ENCODE measurements around the gene IPO11.

Gene IPO11

DNA sequence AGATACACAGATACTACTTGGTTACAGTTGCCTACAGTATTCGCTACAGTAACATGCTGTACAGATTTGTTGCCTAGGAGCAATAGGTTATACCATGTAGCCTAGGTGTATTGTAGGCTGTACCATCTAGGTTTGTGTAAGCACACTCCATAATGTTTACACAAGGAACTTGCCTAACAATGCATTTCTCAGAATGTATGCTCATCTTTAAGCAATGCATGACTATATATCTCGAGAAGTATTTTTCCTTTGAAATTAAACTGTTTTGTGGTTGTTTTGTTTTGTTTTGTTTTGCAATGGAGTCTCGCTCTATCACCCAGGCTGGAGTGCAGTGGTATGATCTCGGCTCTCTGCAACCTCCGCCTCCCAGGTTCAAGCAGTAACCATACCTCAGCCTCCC is 191.4 kb downstream of the IPO11 start:
- H3K9ac ChIP-seq (ENCODE audit: low read length) = no peak overlapping the region
- H3K23ac ChIP-seq (ENCODE audit: low read length in 2 of 2) = no peak overlapping the region
- no peaks in the 10 kb centered on the region for H3K9me3 ChIP-seq (ENCODE audit: control insufficient read depth, low read length)
- H2AFZ ChIP-seq (ENCODE audit: low read depth, low read length) = no peak overlapping the region
- H3K79me1 ChIP-seq (replicated peaks; ENCODE audit: low read length, poor library complexity, severe bottlenecking) = peaks cover 4% of the 10 kb centered on the region
- 99% methylated on average over 5 of the region's 5 CpGs for WGBS
- no peak overlapping the region for H4K91ac ChIP-seq (ENCODE audit: low read length)
- peaks cover 4 to 26% of the 10 kb centered on the region in 2 experiments for H3K36me3 ChIP-seq (ENCODE audit: control insufficient read depth in 1 of 2, insufficient read depth in 2 of 2, low read depth in 1 of 2, low read length in 2 of 2)
- no peak overlapping the region for H2BK5ac ChIP-seq (ENCODE audit: low read depth, low read length, poor library complexity, severe bottlenecking)
- H3K4me1 ChIP-seq (ENCODE audit: control insufficient read depth, insufficient read depth, low read depth, low read length) = no peaks in the 10 kb centered on the region
- H3K27me3 ChIP-seq (ENCODE audit: control insufficient read depth in 1 of 2, insufficient read depth in 1 of 2, low read length in 2 of 2) = no peaks in the 10 kb centered on the region
- H3K4me2 ChIP-seq (ENCODE audit: low read length, poor library complexity, severe bottlenecking) = no peak overlapping the region
- no peak overlapping the region for H3K27ac ChIP-seq (ENCODE audit: low read length, poor library complexity, severe bottlenecking)
- H2BK12ac ChIP-seq (ENCODE audit: low read length in 2 of 2) = no peak overlapping the region
- no peak overlapping the region for H2BK120ac ChIP-seq (ENCODE audit: low read depth, low read length)
- peak; percentile 19 for DNase-seq
- no peak overlapping the region for H3K4me3 ChIP-seq (ENCODE audit: insufficient read depth in 1 of 2, low read depth in 1 of 2, low read length in 2 of 2)
- H2AK5ac ChIP-seq (ENCODE audit: low read length, severe bottlenecking) = no peak overlapping the region
- no peak overlapping the region for H4K8ac ChIP-seq (ENCODE audit: low read length)
- H3K18ac ChIP-seq (ENCODE audit: low read depth in 1 of 2, low read length in 2 of 2) = no peak overlapping the region
- no peak overlapping the region for H3K14ac ChIP-seq (ENCODE audit: low read length in 2 of 2)
- H2BK15ac ChIP-seq (ENCODE audit: low read depth, poor library complexity, severe bottlenecking) = no peak overlapping the region
- H3K4ac ChIP-seq (ENCODE audit: low read depth in 1 of 2, low read length in 2 of 2) = no peak overlapping the region

- no peak overlapping the region for H4K91ac ChIP-seq (ENCODE audit: low read length)
- H3K4me1 ChIP-seq (ENCODE audit: control insufficient read depth, insufficient read depth, low read depth, low read length) = no peaks in the 10 kb centered on the region
- no peak overlapping the region for H2BK15ac ChIP-seq (ENCODE audit: low read depth, poor library complexity, severe bottlenecking)
- H2BK5ac ChIP-seq (ENCODE audit: low read depth, low read length, poor library complexity, severe bottlenecking) = no peak overlapping the region
- H3K23ac ChIP-seq (ENCODE audit: low read length in 2 of 2) = no peak overlapping the region
- no peak overlapping the region for H3K9ac ChIP-seq (ENCODE audit: low read length)
- H2BK12ac ChIP-seq (ENCODE audit: low read length in 2 of 2) = no peak overlapping the region
- H3K36me3 ChIP-seq (ENCODE audit: control insufficient read depth in 1 of 2, insufficient read depth in 2 of 2, low read depth in 1 of 2, low read length in 2 of 2) = peaks cover 8 to 20% of the 10 kb centered on the region in 2 experiments
- peaks cover 4% of the 10 kb centered on the region for H3K79me1 ChIP-seq (replicated peaks; ENCODE audit: low read length, poor library complexity, severe bottlenecking)
- H4K8ac ChIP-seq (ENCODE audit: low read length) = no peak overlapping the region
- H3K9me3 ChIP-seq (ENCODE audit: control insufficient read depth, low read length) = no peaks in the 10 kb centered on the region
- no peaks in the 10 kb centered on the region for H3K27me3 ChIP-seq (ENCODE audit: control insufficient read depth in 1 of 2, insufficient read depth in 1 of 2, low read length in 2 of 2)
- H3K4ac ChIP-seq (ENCODE audit: low read depth in 1 of 2, low read length in 2 of 2) = no peak overlapping the region
- no peak overlapping the region for H2AK5ac ChIP-seq (ENCODE audit: low read length, severe bottlenecking)
- no peak overlapping the region for H3K4me2 ChIP-seq (ENCODE audit: low read length, poor library complexity, severe bottlenecking)
- 94% methylated on average over 3 of the region's 4 CpGs for WGBS
- no peak overlapping the region for H3K18ac ChIP-seq (ENCODE audit: low read depth in 1 of 2, low read length in 2 of 2)
- no peak overlapping the region for H3K27ac ChIP-seq (ENCODE audit: low read length, poor library complexity, severe bottlenecking)
- H2BK120ac ChIP-seq (ENCODE audit: low read depth, low read length) = no peak overlapping the region
- H2AFZ ChIP-seq (ENCODE audit: low read depth, low read length) = no peak overlapping the region
- H3K14ac ChIP-seq (ENCODE audit: low read length in 2 of 2) = no peak overlapping the region
- DNase-seq = no peak
- no peak overlapping the region for H3K4me3 ChIP-seq (ENCODE audit: insufficient read depth in 1 of 2, low read depth in 1 of 2, low read length in 2 of 2)
Observed at GRCh38 chr5:62605638-62606037, 193.1 kb downstream of the IPO11 start.

DNA sequence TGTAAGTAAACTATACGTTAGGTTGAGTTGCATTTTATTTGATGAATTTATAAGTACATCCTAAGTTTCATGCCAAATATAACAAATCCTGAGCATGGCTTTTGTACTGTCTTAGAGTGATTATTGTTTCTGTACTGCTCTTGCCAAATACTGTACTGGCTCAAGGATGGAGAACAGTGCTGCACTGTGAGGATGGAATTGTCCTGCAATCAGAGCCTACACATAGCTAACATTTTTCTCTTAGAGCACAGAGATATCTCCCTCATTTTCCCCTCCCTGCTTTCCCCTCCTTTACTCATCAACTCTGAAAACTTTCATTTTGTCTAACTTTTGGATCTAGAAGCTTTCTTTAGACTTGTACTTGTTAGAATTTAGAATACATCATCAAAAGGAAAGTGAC is 194.3 kb downstream of the IPO11 start:
- Histone ChIP-seq H3K4me3 (ENCODE audit: insufficient read depth in 1 of 2, low read depth in 1 of 2, low read length in 2 of 2) (no peak overlapping the region), H3K79me1 (replicated peaks; ENCODE audit: low read length, poor library complexity, severe bottlenecking) (peaks cover 4% of the 10 kb centered on the region), H2BK15ac (ENCODE audit: low read depth, poor library complexity, severe bottlenecking) (no peak overlapping the region), H2BK12ac (ENCODE audit: low read length in 2 of 2) (no peak overlapping the region), H3K4me1 (ENCODE audit: control insufficient read depth, insufficient read depth, low read depth, low read length) (no peaks in the 10 kb centered on the region), H2BK120ac (ENCODE audit: low read depth, low read length) (no peak overlapping the region), H4K91ac (ENCODE audit: low read length) (no peak overlapping the region), H3K23ac (ENCODE audit: low read length in 2 of 2) (no peak overlapping the region), H3K27ac (ENCODE audit: low read length, poor library complexity, severe bottlenecking) (no peak overlapping the region), H3K27me3 (ENCODE audit: control insufficient read depth in 1 of 2, insufficient read depth in 1 of 2, low read length in 2 of 2) (no peaks in the 10 kb centered on the region), H3K4me2 (ENCODE audit: low read length, poor library complexity, severe bottlenecking) (no peak overlapping the region), H3K36me3 (ENCODE audit: control insufficient read depth in 1 of 2, insufficient read depth in 2 of 2, low read depth in 1 of 2, low read length in 2 of 2) (peaks cover 8 to 20% of the 10 kb centered on the region in 2 experiments), H2BK5ac (ENCODE audit: low read depth, low read length, poor library complexity, severe bottlenecking) (no peak overlapping the region), H4K8ac (ENCODE audit: low read length) (no peak overlapping the region), H3K9ac (ENCODE audit: low read length) (no peak overlapping the region), H3K18ac (ENCODE audit: low read depth in 1 of 2, low read length in 2 of 2) (no peak overlapping the region), H3K4ac (ENCODE audit: low read depth in 1 of 2, low read length in 2 of 2) (no peak overlapping the region), H2AFZ (ENCODE audit: low read depth, low read length) (no peak overlapping the region), H3K14ac (ENCODE audit: low read length in 2 of 2) (no peak overlapping the region), H3K9me3 (ENCODE audit: control insufficient read depth, low read length) (no peaks in the 10 kb centered on the region), H2AK5ac (ENCODE audit: low read length, severe bottlenecking) (no peak overlapping the region)
- no peak for DNase-seq
- no CpG with 5 or more reads among the region's 1 CpG for WGBS

DNA sequence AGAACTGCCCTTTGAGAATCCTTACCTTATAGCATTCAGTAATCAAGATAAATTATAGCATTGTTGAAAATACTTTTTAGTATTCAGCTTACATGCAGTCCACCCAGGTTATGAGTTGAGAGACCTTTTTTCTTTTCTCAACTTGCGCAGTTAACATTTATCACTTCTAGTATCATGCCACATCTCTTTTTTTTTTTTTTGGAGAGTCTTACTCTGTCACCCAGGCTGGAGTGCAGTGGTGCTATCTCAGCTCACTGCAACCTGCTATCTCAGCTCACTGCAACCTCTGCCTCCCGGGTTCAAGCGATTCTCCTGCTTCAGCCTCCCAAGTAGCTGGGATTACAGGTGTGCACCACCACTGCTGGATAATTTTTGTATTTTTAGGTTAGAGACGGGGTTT is 195.1 kb downstream of the IPO11 start:
- Histone ChIP-seq H3K9ac (ENCODE audit: low read length) (no peak overlapping the region), H3K4me3 (ENCODE audit: insufficient read depth in 1 of 2, low read depth in 1 of 2, low read length in 2 of 2) (no peak overlapping the region), H3K27me3 (ENCODE audit: control insufficient read depth in 1 of 2, insufficient read depth in 1 of 2, low read length in 2 of 2) (no peaks in the 10 kb centered on the region), H3K79me1 (replicated peaks; ENCODE audit: low read length, poor library complexity, severe bottlenecking) (peaks cover 4% of the 10 kb centered on the region), H2AK5ac (ENCODE audit: low read length, severe bottlenecking) (no peak overlapping the region), H3K23ac (ENCODE audit: low read length in 2 of 2) (no peak overlapping the region), H3K4me2 (ENCODE audit: low read length, poor library complexity, severe bottlenecking) (no peak overlapping the region), H2BK5ac (ENCODE audit: low read depth, low read length, poor library complexity, severe bottlenecking) (no peak overlapping the region), H3K4me1 (ENCODE audit: control insufficient read depth, insufficient read depth, low read depth, low read length) (no peaks in the 10 kb centered on the region), H4K91ac (ENCODE audit: low read length) (no peak overlapping the region), H4K8ac (ENCODE audit: low read length) (no peak overlapping the region), H2BK12ac (ENCODE audit: low read length in 2 of 2) (no peak overlapping the region), H3K27ac (ENCODE audit: low read length, poor library complexity, severe bottlenecking) (no peak overlapping the region), H3K9me3 (ENCODE audit: control insufficient read depth, low read length) (no peaks in the 10 kb centered on the region), H3K4ac (ENCODE audit: low read depth in 1 of 2, low read length in 2 of 2) (no peak overlapping the region), H2BK120ac (ENCODE audit: low read depth, low read length) (no peak overlapping the region), H3K18ac (ENCODE audit: low read depth in 1 of 2, low read length in 2 of 2) (no peak overlapping the region), H3K36me3 (ENCODE audit: control insufficient read depth in 1 of 2, insufficient read depth in 2 of 2, low read depth in 1 of 2, low read length in 2 of 2) (peaks cover 8 to 17% of the 10 kb centered on the region in 2 experiments), H2BK15ac (ENCODE audit: low read depth, poor library complexity, severe bottlenecking) (no peak overlapping the region), H2AFZ (ENCODE audit: low read depth, low read length) (no peak overlapping the region), H3K14ac (ENCODE audit: low read length in 2 of 2) (no peak overlapping the region)
- 94% methylated on average over 4 of the region's 4 CpGs for WGBS
- no peak for DNase-seq
